ENCODE measurements around the gene SLAMF9.

SLAMF9 gene

GRCh38 chr1:159949123-159949522, 4.9 kb downstream of the SLAMF9 start:
- Histone ChIP-seq H3K4me3 (ENCODE audit: insufficient read depth, low read length, poor library complexity, severe bottlenecking) (no peak overlapping the region), H3K9ac (ENCODE audit: low read length) (no peak overlapping the region), H3K9me3 (ENCODE audit: insufficient read depth, low read length) (no peaks in the 10 kb centered on the region), H3K4me2 (ENCODE audit: low read depth, low read length, poor library complexity, severe bottlenecking) (no peak overlapping the region), H3K27me3 (ENCODE audit: low read length) (no peaks in the 10 kb centered on the region), H2AFZ (ENCODE audit: low read depth, low read length, severe bottlenecking) (no peak overlapping the region), H3K9me2 (replicated peaks; ENCODE audit: insufficient read depth, low read length) (no peaks in the 10 kb centered on the region), H3F3A (ENCODE audit: insufficient read depth) (no peaks in the 10 kb centered on the region), H3K36me3 (ENCODE audit: low read length) (no peaks in the 10 kb centered on the region), H3K27ac (ENCODE audit: low read depth, low read length) (no peak overlapping the region), H3K79me2 (ENCODE audit: insufficient read depth, low read length) (no peaks in the 10 kb centered on the region), H4K20me1 (ENCODE audit: low read depth, low read length) (no peaks in the 10 kb centered on the region)
- no peak for TF ChIP-seq EZH2phosphoT487 (conservative IDR thresholded peaks at IDR 0.05; ENCODE audit: low read length)
- TF ChIP-seq CTCF (IDR thresholded peaks at IDR 0.05; ENCODE audit: insufficient read depth, low read length, poor library complexity, severe bottlenecking), result no peak

GRCh38 chr1:159947942-159948341, 6.1 kb downstream of the SLAMF9 start:
- Histone ChIP-seq H3K9me2 (replicated peaks; ENCODE audit: insufficient read depth, low read length) (no peaks in the 10 kb centered on the region), H3K4me3 (ENCODE audit: insufficient read depth, low read length, poor library complexity, severe bottlenecking) (no peak overlapping the region), H3K36me3 (ENCODE audit: low read length) (no peaks in the 10 kb centered on the region), H3K9me3 (ENCODE audit: insufficient read depth, low read length) (no peaks in the 10 kb centered on the region), H2AFZ (ENCODE audit: low read depth, low read length, severe bottlenecking) (no peak overlapping the region), H3K79me2 (ENCODE audit: insufficient read depth, low read length) (no peaks in the 10 kb centered on the region), H3K27me3 (ENCODE audit: low read length) (no peaks in the 10 kb centered on the region), H3K4me2 (ENCODE audit: low read depth, low read length, poor library complexity, severe bottlenecking) (no peak overlapping the region), H3K27ac (ENCODE audit: low read depth, low read length) (no peak overlapping the region), H3K9ac (ENCODE audit: low read length) (no peak overlapping the region), H3F3A (ENCODE audit: insufficient read depth) (no peaks in the 10 kb centered on the region), H4K20me1 (ENCODE audit: low read depth, low read length) (no peaks in the 10 kb centered on the region)
- TF ChIP-seq EZH2phosphoT487 (conservative IDR thresholded peaks at IDR 0.05; ENCODE audit: low read length), result no peak
- TF ChIP-seq CTCF (IDR thresholded peaks at IDR 0.05; ENCODE audit: insufficient read depth, low read length, poor library complexity, severe bottlenecking), result no peak

- H3K79me2 ChIP-seq (ENCODE audit: insufficient read depth, low read length), result no peaks in the 10 kb centered on the region
- no peak overlapping the region for H3K4me2 ChIP-seq (ENCODE audit: low read depth, low read length, poor library complexity, severe bottlenecking)
- H3K36me3 ChIP-seq (ENCODE audit: low read length), result no peaks in the 10 kb centered on the region
- no peaks in the 10 kb centered on the region for H3F3A ChIP-seq (ENCODE audit: insufficient read depth)
- no peaks in the 10 kb centered on the region for H3K9me2 ChIP-seq (replicated peaks; ENCODE audit: insufficient read depth, low read length)
- H3K27me3 ChIP-seq (ENCODE audit: low read length), result no peaks in the 10 kb centered on the region
- H3K9me3 ChIP-seq (ENCODE audit: insufficient read depth, low read length), result no peaks in the 10 kb centered on the region
- TF ChIP-seq EZH2phosphoT487 (conservative IDR thresholded peaks at IDR 0.05; ENCODE audit: low read length) (no peak), CTCF (IDR thresholded peaks at IDR 0.05; ENCODE audit: insufficient read depth, low read length, poor library complexity, severe bottlenecking) (no peak)
- no peak overlapping the region for H3K27ac ChIP-seq (ENCODE audit: low read depth, low read length)
- H3K4me3 ChIP-seq (ENCODE audit: insufficient read depth, low read length, poor library complexity, severe bottlenecking), result no peak overlapping the region
- no peaks in the 10 kb centered on the region for H4K20me1 ChIP-seq (ENCODE audit: low read depth, low read length)
- H3K9ac ChIP-seq (ENCODE audit: low read length), result no peak overlapping the region
- H2AFZ ChIP-seq (ENCODE audit: low read depth, low read length, severe bottlenecking), result no peak overlapping the region
Measured at GRCh38 chr1:159946242-159947187, 7.5 kb downstream of the SLAMF9 start.

Data from SU-DHL-6 (cell line).